Nephron (organoid): ENCODE data around the gene FES.
A peak's percentile ranks its signal among the peaks of the same experiment; 100 is the strongest.

Experiments
- H3K27ac Mint-ChIP-seq, 3 experiments: 2 replicates each; pipeline ENCODE4 v1.8.0; 2020; ENCODE audit warnings: mixed read lengths in 3 of 3, mild to moderate bottlenecking in 2 of 3, moderate library complexity in 1 of 3
- H3K27me3 Mint-ChIP-seq: 2 replicates; pipeline ENCODE4 v1.8.0; 2021; ENCODE audit warnings: low read depth, mild to moderate bottlenecking, moderate library complexity, mixed read lengths
- H3K36me3 Mint-ChIP-seq: 2 replicates; pipeline ENCODE4 v1.8.0; 2020; ENCODE audit warnings: low read depth, mixed read lengths
- H3K4me1 Mint-ChIP-seq: 2 replicates; pipeline ENCODE4 v1.8.0; 2020; ENCODE audit warnings: mixed read lengths
- H3K4me3 Mint-ChIP-seq, 3 experiments: 2 replicates each; pipeline ENCODE4 v1.8.0; 2020; ENCODE audit warnings: mild to moderate bottlenecking in 3 of 3, mixed read lengths in 3 of 3, moderate library complexity in 2 of 3
- H3K9me3 Mint-ChIP-seq: 2 replicates; pipeline ENCODE4 v1.8.0; 2020; ENCODE audit warnings: mixed read lengths
- TF ChIP-seq, protein P1 (sequence below), 3 experiments: fragments of 200-600 bp; sonication (generic); IDR thresholded peaks; one replicate each; pipeline ENCODE4 v1.5.0; 2021; ENCODE audit warnings: antibody characterized with exemption in 3 of 3; ENCODE audit not compliant: unreplicated experiment in 3 of 3

The FES gene

DNA sequence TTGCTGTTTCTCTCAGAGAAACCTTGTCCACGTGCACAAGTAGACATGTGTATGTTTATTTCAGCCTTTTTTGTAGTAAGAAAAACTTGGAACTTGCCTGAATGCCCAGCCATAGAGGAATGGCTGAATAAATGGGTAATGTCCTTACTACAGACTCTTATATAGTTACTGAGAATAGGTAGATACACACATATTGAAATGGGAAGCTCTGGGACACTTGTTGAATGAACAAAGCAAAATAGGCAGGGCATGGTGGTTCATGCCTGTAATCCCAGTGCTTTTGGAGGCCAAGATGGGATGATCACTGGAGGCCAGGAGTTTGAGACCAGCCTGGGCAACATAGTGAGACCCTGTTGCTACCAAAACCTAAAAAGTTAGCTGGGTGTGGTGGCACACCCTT, 52.5 kb downstream of the FES start:
- Mint-ChIP-seq H3K27me3 (no peaks in the 10 kb centered on the region), H3K9me3 (no peaks in the 10 kb centered on the region), H3K4me3 (peak overlapping the region; percentile 79 to 92 (median 89)), H3K36me3 (peaks cover 32% of the 10 kb centered on the region), H3K27ac (peak overlapping the region in 1 of 3 experiments; percentile 29), H3K4me1 (peaks cover 25% of the 10 kb centered on the region)
- TF ChIP-seq, protein P1, sequence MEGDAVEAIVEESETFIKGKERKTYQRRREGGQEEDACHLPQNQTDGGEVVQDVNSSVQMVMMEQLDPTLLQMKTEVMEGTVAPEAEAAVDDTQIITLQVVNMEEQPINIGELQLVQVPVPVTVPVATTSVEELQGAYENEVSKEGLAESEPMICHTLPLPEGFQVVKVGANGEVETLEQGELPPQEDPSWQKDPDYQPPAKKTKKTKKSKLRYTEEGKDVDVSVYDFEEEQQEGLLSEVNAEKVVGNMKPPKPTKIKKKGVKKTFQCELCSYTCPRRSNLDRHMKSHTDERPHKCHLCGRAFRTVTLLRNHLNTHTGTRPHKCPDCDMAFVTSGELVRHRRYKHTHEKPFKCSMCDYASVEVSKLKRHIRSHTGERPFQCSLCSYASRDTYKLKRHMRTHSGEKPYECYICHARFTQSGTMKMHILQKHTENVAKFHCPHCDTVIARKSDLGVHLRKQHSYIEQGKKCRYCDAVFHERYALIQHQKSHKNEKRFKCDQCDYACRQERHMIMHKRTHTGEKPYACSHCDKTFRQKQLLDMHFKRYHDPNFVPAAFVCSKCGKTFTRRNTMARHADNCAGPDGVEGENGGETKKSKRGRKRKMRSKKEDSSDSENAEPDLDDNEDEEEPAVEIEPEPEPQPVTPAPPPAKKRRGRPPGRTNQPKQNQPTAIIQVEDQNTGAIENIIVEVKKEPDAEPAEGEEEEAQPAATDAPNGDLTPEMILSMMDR (IDR thresholded peaks at IDR 0.05; ENCODE audit: unreplicated experiment in 3 of 3): no peak

DNA sequence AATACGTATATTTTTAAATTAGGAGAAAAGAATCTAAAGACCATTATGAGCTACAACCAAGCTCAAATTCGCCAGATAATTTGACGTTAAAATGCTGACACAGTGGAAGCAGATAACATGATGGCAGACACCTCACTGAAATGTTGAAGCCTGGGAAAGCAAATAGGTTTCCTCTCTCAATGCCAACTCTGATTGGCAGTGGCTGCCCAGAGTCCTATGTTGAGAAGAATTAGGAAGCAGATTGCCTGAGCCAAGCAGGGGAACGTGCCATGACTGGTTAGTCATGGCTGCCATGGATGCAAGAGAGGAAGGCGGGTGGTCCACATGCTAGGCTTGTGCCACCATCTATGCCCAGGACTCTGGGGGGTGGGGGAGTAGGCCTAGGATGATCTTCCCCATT, 54.0 kb downstream of the FES start:
- Mint-ChIP-seq H3K36me3 (peaks cover 44% of the 10 kb centered on the region), H3K4me1 (peaks cover 19% of the 10 kb centered on the region), H3K27ac (no peak overlapping the region), H3K4me3 (no peak overlapping the region), H3K27me3 (no peaks in the 10 kb centered on the region), H3K9me3 (no peaks in the 10 kb centered on the region)
- TF ChIP-seq, protein P1 (IDR thresholded peaks at IDR 0.05; ENCODE audit: unreplicated experiment in 3 of 3): no peak

DNA sequence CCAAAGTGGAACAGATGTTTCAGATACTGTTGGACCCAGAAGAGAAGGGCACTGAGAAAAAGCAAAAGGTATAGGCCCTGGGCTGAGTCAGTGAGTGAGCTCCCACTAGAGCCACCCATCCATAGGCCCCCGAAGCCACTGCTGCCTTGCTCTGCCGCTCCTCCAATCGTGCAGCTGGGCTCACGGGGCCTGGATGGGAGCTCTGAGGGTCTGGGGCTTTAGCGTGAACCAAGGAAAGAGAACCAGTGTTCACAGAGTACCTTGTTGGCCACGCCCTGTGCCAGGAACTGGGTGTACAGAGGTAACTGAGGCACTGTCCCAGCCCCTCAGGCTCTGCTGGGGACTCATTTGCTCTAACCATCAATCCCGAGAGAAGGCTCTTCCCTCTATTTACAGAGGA, 55.5 kb downstream of the FES start:
- H3K27ac Mint-ChIP-seq: no peak overlapping the region
- TF ChIP-seq, protein P1 (IDR thresholded peaks at IDR 0.05; ENCODE audit: unreplicated experiment in 3 of 3): no peak
- H3K9me3 Mint-ChIP-seq: no peaks in the 10 kb centered on the region
- H3K4me1 Mint-ChIP-seq: peaks cover 12% of the 10 kb centered on the region
- peaks cover 48% of the 10 kb centered on the region for H3K36me3 Mint-ChIP-seq
- H3K27me3 Mint-ChIP-seq: no peaks in the 10 kb centered on the region
- H3K4me3 Mint-ChIP-seq: no peak overlapping the region

DNA sequence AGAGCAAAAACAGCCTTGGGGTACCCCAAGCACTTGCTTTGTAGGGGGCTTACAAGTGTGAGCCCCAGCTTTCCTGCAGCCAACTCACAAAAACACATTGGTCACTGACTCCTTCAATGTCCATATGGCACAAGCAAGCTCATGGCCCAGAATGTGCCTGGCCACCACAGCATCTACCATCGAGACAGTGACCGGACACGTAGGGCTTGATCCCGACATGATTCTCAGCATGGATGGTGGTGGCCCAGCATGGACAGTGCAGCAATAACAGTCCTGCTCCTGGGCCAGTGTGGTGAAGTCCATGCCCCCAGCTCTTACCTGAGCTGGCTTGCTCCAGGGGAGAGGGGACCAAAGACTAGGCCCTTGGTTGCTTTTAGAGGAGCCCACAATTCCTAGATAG, 56.7 kb downstream of the FES start:
- H3K4me3 Mint-ChIP-seq: no peak overlapping the region
- peaks cover 9% of the 10 kb centered on the region for H3K4me1 Mint-ChIP-seq
- no peaks in the 10 kb centered on the region for H3K27me3 Mint-ChIP-seq
- no peaks in the 10 kb centered on the region for H3K9me3 Mint-ChIP-seq
- H3K27ac Mint-ChIP-seq: no peak overlapping the region
- peaks cover 51% of the 10 kb centered on the region for H3K36me3 Mint-ChIP-seq
- TF ChIP-seq, protein P1 (IDR thresholded peaks at IDR 0.05; ENCODE audit: unreplicated experiment in 3 of 3): no peak

DNA sequence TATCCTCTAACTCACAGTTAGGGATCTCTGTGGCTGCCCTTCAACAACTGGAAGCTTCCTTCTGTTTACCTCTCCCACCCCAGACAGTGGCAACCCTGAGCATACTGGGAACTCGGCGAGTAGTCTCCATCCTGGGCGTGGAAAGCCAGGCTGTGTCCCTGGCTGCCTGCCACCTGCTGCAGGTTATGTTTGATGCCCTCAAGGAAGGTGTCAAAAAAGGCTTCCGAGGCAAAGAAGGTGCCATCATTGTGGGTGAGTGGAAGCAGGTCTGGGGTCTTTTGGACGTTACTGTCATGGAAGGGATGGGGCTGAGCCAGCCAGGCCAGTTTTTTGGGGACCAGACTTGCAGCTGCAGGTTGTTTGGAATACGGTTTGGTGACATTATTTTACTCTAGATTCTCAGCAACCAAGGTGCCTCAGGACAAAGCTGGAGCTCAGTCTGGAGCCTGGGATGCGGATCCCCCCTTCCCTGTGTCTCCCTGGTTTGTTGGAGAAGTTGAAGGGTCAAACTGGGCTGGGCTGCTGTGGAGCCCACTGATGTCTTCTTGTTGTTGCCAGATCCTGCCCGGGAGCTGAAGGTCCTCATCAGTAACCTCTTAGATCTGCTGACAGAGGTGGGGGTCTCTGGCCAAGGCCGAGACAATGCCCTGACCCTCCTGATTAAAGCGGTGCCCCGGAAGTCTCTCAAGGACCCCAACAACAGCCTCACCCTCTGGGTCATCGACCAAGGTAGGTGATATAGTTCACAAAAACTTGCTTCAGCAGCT, 58.2 kb downstream of the FES start:
- H3K9me3 Mint-ChIP-seq: no peaks in the 10 kb centered on the region
- H3K4me3 Mint-ChIP-seq: no peak overlapping the region
- TF ChIP-seq, protein P1 (IDR thresholded peaks at IDR 0.05; ENCODE audit: unreplicated experiment in 3 of 3): no peak
- no peak overlapping the region for H3K27ac Mint-ChIP-seq
- no peaks in the 10 kb centered on the region for H3K27me3 Mint-ChIP-seq
- H3K36me3 Mint-ChIP-seq: peaks cover 55% of the 10 kb centered on the region
- H3K4me1 Mint-ChIP-seq: no peaks in the 10 kb centered on the region

DNA sequence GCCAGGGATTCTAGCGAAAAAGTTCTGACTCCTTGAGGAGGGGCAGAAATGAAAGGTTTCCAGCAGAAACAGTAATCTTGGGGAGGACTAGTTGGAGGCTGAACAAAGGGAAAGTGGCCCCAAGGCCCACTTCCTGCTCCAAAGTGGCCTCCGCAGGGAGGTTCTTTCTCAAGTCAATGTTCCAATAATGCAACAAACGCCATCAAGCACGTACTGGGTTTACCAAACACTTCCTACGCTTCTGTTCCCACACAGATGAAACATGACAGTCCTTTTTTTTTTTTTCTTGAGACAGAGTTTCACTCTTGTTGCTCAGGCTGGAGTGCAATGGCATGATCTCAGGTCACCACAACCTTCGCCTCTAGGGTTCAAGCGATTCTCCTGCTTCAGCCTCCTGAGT, 60.8 kb downstream of the FES start:
- TF ChIP-seq, protein P1 (IDR thresholded peaks at IDR 0.05; ENCODE audit: unreplicated experiment in 3 of 3): no peak
- Mint-ChIP-seq H3K27ac (no peak overlapping the region), H3K9me3 (no peaks in the 10 kb centered on the region), H3K27me3 (no peaks in the 10 kb centered on the region), H3K4me3 (no peak overlapping the region), H3K36me3 (peaks cover 56% of the 10 kb centered on the region), H3K4me1 (no peaks in the 10 kb centered on the region)
